ENCODE measurements around the gene SLIT3. TPM values are rescaled to one million over a fixed set of nuclear protein-coding genes. Genes with fewer than 3 reads are reported as not detected.

Gene SLIT3
- total RNA-seq, 1 experiment from 2014 or later = 0.10 TPM

DNA sequence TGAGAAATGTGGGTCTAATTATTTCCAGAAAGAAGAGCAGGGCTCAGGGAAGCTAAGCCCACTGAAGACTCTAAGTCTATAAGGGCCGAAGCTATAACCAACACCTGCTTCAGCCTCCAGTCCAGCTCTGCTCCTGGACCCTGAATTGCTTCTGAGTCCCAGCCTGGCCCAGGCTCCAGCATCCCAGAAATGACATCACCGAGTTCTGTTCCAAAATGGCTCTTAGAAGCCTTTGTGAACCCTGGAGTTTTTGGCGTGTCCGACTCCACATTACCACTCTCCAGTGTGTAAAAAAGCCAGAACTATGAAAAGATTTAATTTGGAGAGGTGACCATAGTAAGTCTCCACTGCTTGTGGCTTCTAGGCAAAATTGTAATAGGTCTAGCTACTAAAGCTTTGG lies 289.9 kb downstream of the SLIT3 start:
- DNase-seq (ENCODE audit: low read depth, low spot score) (no peak), ATAC-seq (no peak)
- Histone ChIP-seq H3K4me1 (ENCODE audit: control insufficient read depth in 1 of 2, insufficient read depth in 2 of 2, low read length in 2 of 2) (peaks cover 17 to 39% of the 10 kb centered on the region in 2 experiments), H3K4me2 (ENCODE audit: low read length) (no peak overlapping the region), H3K27ac (ENCODE audit: low read depth, low read length) (no peak overlapping the region), H3K4me3 (replicated peaks in 1 of 2; ENCODE audit: low read depth in 1 of 2, low read length in 2 of 2) (no peak overlapping the region), H3K9me2 (ENCODE audit: insufficient read depth) (no peaks in the 10 kb centered on the region), H3K9ac (ENCODE audit: low read length) (no peak overlapping the region), H3K36me3 (ENCODE audit: control insufficient read depth in 1 of 2, insufficient read depth in 2 of 2, low read length in 2 of 2) (no peaks in the 10 kb centered on the region), H4K20me1 (ENCODE audit: insufficient read depth) (no peaks in the 10 kb centered on the region), H2AFZ (ENCODE audit: low read depth, low read length, poor library complexity, severe bottlenecking) (no peak overlapping the region), H3K9me3 (ENCODE audit: control insufficient read depth in 1 of 2, insufficient read depth in 1 of 2, low read depth in 1 of 2, low read length in 2 of 2) (no peaks in the 10 kb centered on the region), H3K79me2 (ENCODE audit: insufficient read depth, low read length) (no peaks in the 10 kb centered on the region), H3K27me3 (ENCODE audit: insufficient read depth, low read length) (peaks cover 18% of the 10 kb centered on the region; the same call in 1 of the 2 replicates)
- BruUV-seq (replicated peaks) = no TSS peak
- TF ChIP-seq, protein P1, sequence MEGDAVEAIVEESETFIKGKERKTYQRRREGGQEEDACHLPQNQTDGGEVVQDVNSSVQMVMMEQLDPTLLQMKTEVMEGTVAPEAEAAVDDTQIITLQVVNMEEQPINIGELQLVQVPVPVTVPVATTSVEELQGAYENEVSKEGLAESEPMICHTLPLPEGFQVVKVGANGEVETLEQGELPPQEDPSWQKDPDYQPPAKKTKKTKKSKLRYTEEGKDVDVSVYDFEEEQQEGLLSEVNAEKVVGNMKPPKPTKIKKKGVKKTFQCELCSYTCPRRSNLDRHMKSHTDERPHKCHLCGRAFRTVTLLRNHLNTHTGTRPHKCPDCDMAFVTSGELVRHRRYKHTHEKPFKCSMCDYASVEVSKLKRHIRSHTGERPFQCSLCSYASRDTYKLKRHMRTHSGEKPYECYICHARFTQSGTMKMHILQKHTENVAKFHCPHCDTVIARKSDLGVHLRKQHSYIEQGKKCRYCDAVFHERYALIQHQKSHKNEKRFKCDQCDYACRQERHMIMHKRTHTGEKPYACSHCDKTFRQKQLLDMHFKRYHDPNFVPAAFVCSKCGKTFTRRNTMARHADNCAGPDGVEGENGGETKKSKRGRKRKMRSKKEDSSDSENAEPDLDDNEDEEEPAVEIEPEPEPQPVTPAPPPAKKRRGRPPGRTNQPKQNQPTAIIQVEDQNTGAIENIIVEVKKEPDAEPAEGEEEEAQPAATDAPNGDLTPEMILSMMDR (IDR thresholded peaks at IDR 0.05 in 2 of 3, conservative IDR thresholded peaks at IDR 0.05 in 1 of 3; ENCODE audit: borderline replicate concordance in 1 of 3, insufficient read depth in 1 of 3, low read depth in 2 of 3, low read length in 2 of 3) = no peak
- TF ChIP-seq EGR1 (IDR thresholded peaks at IDR 0.05; ENCODE audit: low read depth) = no peak
- ChIA-PET CTCF (no interaction called here), RAD21 (ENCODE audit: low non-redundant PET in 1 of 2, low total read pairs in 2 of 2, uncharacterized antibody in 2 of 2, unreplicated experiment in 2 of 2) (no interaction called here), POLR2A (no interaction called here)
- intact Hi-C loops (cut with micrococcal nuclease) = no loop called here

GRCh38 chr5:169009123-169009522 lies 291.8 kb downstream of the SLIT3 start:
- Histone ChIP-seq H3K27ac (ENCODE audit: low read depth, low read length) (no peak overlapping the region), H2AFZ (ENCODE audit: low read depth, low read length, poor library complexity, severe bottlenecking) (no peak overlapping the region), H3K9me2 (ENCODE audit: insufficient read depth) (no peaks in the 10 kb centered on the region), H3K79me2 (ENCODE audit: insufficient read depth, low read length) (no peaks in the 10 kb centered on the region), H3K4me1 (ENCODE audit: control insufficient read depth in 1 of 2, insufficient read depth in 2 of 2, low read length in 2 of 2) (peaks cover 17 to 40% of the 10 kb centered on the region in 2 experiments), H3K36me3 (ENCODE audit: control insufficient read depth in 1 of 2, insufficient read depth in 2 of 2, low read length in 2 of 2) (no peaks in the 10 kb centered on the region), H3K9ac (ENCODE audit: low read length) (no peak overlapping the region), H4K20me1 (ENCODE audit: insufficient read depth) (no peaks in the 10 kb centered on the region), H3K4me3 (replicated peaks in 1 of 2; ENCODE audit: low read depth in 1 of 2, low read length in 2 of 2) (no peak overlapping the region), H3K4me2 (ENCODE audit: low read length) (no peak overlapping the region), H3K9me3 (ENCODE audit: control insufficient read depth in 1 of 2, insufficient read depth in 1 of 2, low read depth in 1 of 2, low read length in 2 of 2) (no peaks in the 10 kb centered on the region), H3K27me3 (ENCODE audit: insufficient read depth, low read length) (peaks cover 11% of the 10 kb centered on the region; the same call in 1 of the 2 replicates)
- intact Hi-C loops (cut with micrococcal nuclease) = no loop called here
- TF ChIP-seq JUND (IDR thresholded peaks at IDR 0.05) (no peak), ELF1 (IDR thresholded peaks at IDR 0.05; ENCODE audit: borderline replicate concordance, low read depth) (no peak), SP1 (IDR thresholded peaks at IDR 0.05; ENCODE audit: low read depth) (no peak), RAD21 (IDR thresholded peaks at IDR 0.05; ENCODE audit: low read depth) (no peak), FOSL1 (IDR thresholded peaks at IDR 0.05; ENCODE audit: low read depth) (no peak), EZH2phosphoT487 (IDR thresholded peaks at IDR 0.05; ENCODE audit: borderline replicate concordance) (no peak), YY1 (IDR thresholded peaks at IDR 0.05; ENCODE audit: extremely low read depth, insufficient replicate concordance, low read depth, low read length) (no peak), POLR2A (IDR thresholded peaks at IDR 0.05; ENCODE audit: borderline replicate concordance, extremely low read depth, insufficient read depth, insufficient read length) (no peak), MAX (IDR thresholded peaks at IDR 0.05) (no peak), ZNF274 (IDR thresholded peaks at IDR 0.05; ENCODE audit: low read depth, low read length) (no peak), EZH2 (IDR thresholded peaks at IDR 0.05) (no peak)
- TF ChIP-seq, protein P2, sequence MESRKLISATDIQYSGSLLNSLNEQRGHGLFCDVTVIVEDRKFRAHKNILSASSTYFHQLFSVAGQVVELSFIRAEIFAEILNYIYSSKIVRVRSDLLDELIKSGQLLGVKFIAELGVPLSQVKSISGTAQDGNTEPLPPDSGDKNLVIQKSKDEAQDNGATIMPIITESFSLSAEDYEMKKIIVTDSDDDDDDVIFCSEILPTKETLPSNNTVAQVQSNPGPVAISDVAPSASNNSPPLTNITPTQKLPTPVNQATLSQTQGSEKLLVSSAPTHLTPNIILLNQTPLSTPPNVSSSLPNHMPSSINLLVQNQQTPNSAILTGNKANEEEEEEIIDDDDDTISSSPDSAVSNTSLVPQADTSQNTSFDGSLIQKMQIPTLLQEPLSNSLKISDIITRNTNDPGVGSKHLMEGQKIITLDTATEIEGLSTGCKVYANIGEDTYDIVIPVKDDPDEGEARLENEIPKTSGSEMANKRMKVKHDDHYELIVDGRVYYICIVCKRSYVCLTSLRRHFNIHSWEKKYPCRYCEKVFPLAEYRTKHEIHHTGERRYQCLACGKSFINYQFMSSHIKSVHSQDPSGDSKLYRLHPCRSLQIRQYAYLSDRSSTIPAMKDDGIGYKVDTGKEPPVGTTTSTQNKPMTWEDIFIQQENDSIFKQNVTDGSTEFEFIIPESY (IDR thresholded peaks at IDR 0.05; ENCODE audit: extremely low read depth, insufficient replicate concordance, low read length) = no peak
- TF ChIP-seq, protein P1 (IDR thresholded peaks at IDR 0.05 in 2 of 3, conservative IDR thresholded peaks at IDR 0.05 in 1 of 3; ENCODE audit: borderline replicate concordance in 1 of 3, insufficient read depth in 1 of 3, low read depth in 2 of 3, low read length in 2 of 3) = no peak
- RAD21 ChIA-PET (ENCODE audit: low non-redundant PET in 1 of 2, low total read pairs in 2 of 2, uncharacterized antibody in 2 of 2, unreplicated experiment in 2 of 2) = no interaction called here
- POLR2A ChIA-PET = interaction anchor here (0.9 kb wide), 1 partner anchor 15 kb away, joined by 3 read pairs; no protein-coding TSS in a partner anchor
- no TSS peak for BruUV-seq (replicated peaks)
- CTCF ChIA-PET = interaction anchor here (1.4 kb wide), 1 partner anchor 22 kb away, joined by 3 read pairs; no protein-coding TSS in a partner anchor
- no peak for ATAC-seq
- DNase-seq (ENCODE audit: low read depth, low spot score) = no peak

Data from HCT116 (cell line).